SK-N-SH (cell line): Measurements from ENCODE around the gene PALLD. TPM values are rescaled to one million over a fixed set of nuclear protein-coding genes. Genes with fewer than 3 reads are reported as not detected.
A peak's percentile ranks its signal among the peaks of the same experiment; 100 is the strongest.

Experiments
- CTCF ChIA-PET: fragments of 300-600, 350-600 bp; formaldehyde crosslinking; extraction: SDS; loops from one replicate; lab custom pipeline; 2021; lab: Yijun Ruan, JAX
- POLR2A ChIA-PET: fragments of 350-600 bp; sonication (Branson Sonifier 250); formaldehyde crosslinking; extraction: SDS; loops from one replicate; lab custom pipeline; 2020; ENCODE audit warnings: antibody characterized with exemption, inconsistent platforms; lab: Yijun Ruan, JAX
- DNase-seq: peaks from one replicate; pipeline ENCODE4 v3.0.0; 2012
- H2AFZ ChIP-seq: fragments of 200-600 bp; sonication (generic); 2 replicates; pipeline ENCODE4 v1.8.1; 2016; ENCODE audit warnings: antibody characterized with exemption, mild to moderate bottlenecking, low read depth
- H3F3A ChIP-seq: fragments of 200-600 bp; sonication (generic); replicated peaks from 2 replicates; pipeline ENCODE3; 2016; ENCODE audit warnings: antibody characterized with exemption, mild to moderate bottlenecking; ENCODE audit not compliant: insufficient read depth
- H3K27ac ChIP-seq, 2 experiments: fragments of 200-500 bp in 1 of 2; fragments of 200-600 bp in 1 of 2; sonication (Bioruptor generic) in 1 of 2; sonication (generic), shearing (Covaris generic) in 1 of 2; 2 replicates each; pipeline versions ENCODE4 v1.5.1 to v1.6.1; 2014 to 2016; ENCODE audit warnings: low read depth in 2 of 2, inconsistent platforms in 1 of 2, low read length in 1 of 2, mild to moderate bottlenecking in 1 of 2, mixed read lengths in 1 of 2
- H3K27me3 ChIP-seq: fragments of 200-600 bp; sonication (generic), shearing (Covaris generic); 2 replicates; pipeline ENCODE4 v1.6.1; 2016; ENCODE audit warnings: mixed run types; ENCODE audit not compliant: insufficient read depth
- H3K36me3 ChIP-seq, 2 experiments: fragments of 200-500 bp in 1 of 2; fragments of 200-600 bp in 1 of 2; sonication (Bioruptor generic) in 1 of 2; sonication (generic) in 1 of 2; replicated peaks in 1 of 2; 2 replicates each; pipeline versions ENCODE3 to v1.5.1; 2014 to 2016; ENCODE audit warnings: low read length in 1 of 2, mild to moderate bottlenecking in 1 of 2; ENCODE audit not compliant: insufficient read depth in 2 of 2, control insufficient read depth in 1 of 2
- H3K4me1 ChIP-seq, 2 experiments: fragments of 200-500 bp in 1 of 2; fragments of 200-600 bp in 1 of 2; sonication (Bioruptor generic) in 1 of 2; sonication (generic), shearing (Covaris generic) in 1 of 2; 2 replicates each; pipeline versions ENCODE4 v1.5.1 to v1.6.1; 2014 to 2016; ENCODE audit warnings: low read depth in 1 of 2, low read length in 1 of 2, mixed run types in 1 of 2; ENCODE audit not compliant: insufficient read depth in 2 of 2, control insufficient read depth in 1 of 2
- H3K4me2 ChIP-seq: fragments of 200-600 bp; sonication (generic), shearing (Covaris generic); 2 replicates; pipeline ENCODE4 v1.6.1; 2017; ENCODE audit warnings: mixed run types
- H3K4me3 ChIP-seq, 2 experiments: fragments of 200-500 bp in 1 of 2; fragments of 200-600 bp in 1 of 2; sonication (Bioruptor generic) in 1 of 2; sonication (generic), shearing (Covaris generic) in 1 of 2; 2 replicates each; pipeline versions ENCODE4 v1.5.1 to v1.8.1; 2014 to 2016; ENCODE audit warnings: low read depth in 2 of 2, inconsistent platforms in 1 of 2, low read length in 1 of 2, mild to moderate bottlenecking in 1 of 2, mixed read lengths in 1 of 2, moderate library complexity in 1 of 2
- H3K79me2 ChIP-seq: fragments of 200-600 bp; sonication (generic); 2 replicates; pipeline ENCODE4 v1.8.1; 2017; ENCODE audit warnings: mild to moderate bottlenecking; ENCODE audit not compliant: insufficient read depth
- H3K9ac ChIP-seq: fragments of 200-600 bp; sonication (generic); 2 replicates; pipeline ENCODE4 v1.6.1; 2017; ENCODE audit warnings: mixed run types
- H3K9me2 ChIP-seq: fragments of 200-600 bp; sonication (generic); 2 replicates; pipeline ENCODE4 v1.6.1; 2017; ENCODE audit warnings: mixed run types
- H3K9me3 ChIP-seq: fragments of 200-600 bp; sonication (generic); 2 replicates; pipeline ENCODE4 v1.6.1; 2017; ENCODE audit warnings: mixed run types, mild to moderate bottlenecking, moderate library complexity
- H4K20me1 ChIP-seq: fragments of 200-600 bp; sonication (generic); 2 replicates; pipeline ENCODE4 v1.6.1; 2017; ENCODE audit warnings: mild to moderate bottlenecking, mixed run types; ENCODE audit not compliant: insufficient read depth
- EP300 ChIP-seq, 2 experiments: IDR thresholded peaks; 2 replicates each; pipeline versions ENCODE4 v1.4.0 to v1.6.1; 2012; ENCODE audit warnings: borderline replicate concordance in 1 of 2, low read depth in 1 of 2, low read length in 1 of 2
- EZH2phosphoT487 ChIP-seq: fragments of 200-600 bp; sonication (generic); IDR thresholded peaks from 2 replicates; pipeline ENCODE4 v1.6.1; 2017; ENCODE audit warnings: low read depth, mixed run types, mild to moderate bottlenecking, antibody characterized with exemption, moderate library complexity, borderline replicate concordance
- FOSL2 ChIP-seq: IDR thresholded peaks from 2 replicates; pipeline ENCODE4 v1.4.0; 2012; ENCODE audit warnings: low read depth, mild to moderate bottlenecking, moderate library complexity, borderline replicate concordance
- FOXJ3 ChIP-seq: sonication (generic); formaldehyde crosslinking; IDR thresholded peaks from 2 replicates; pipeline ENCODE4 v1.5.1; 2020; ENCODE audit warnings: mild to moderate bottlenecking, missing genetic modification reagents
- GATA2 ChIP-seq: sonication (generic); formaldehyde crosslinking; IDR thresholded peaks from 2 replicates; pipeline ENCODE4 v1.5.0; 2020; ENCODE audit warnings: mild to moderate bottlenecking, missing genetic modification reagents
- JUND ChIP-seq: IDR thresholded peaks from 2 replicates; pipeline ENCODE4 v1.4.0; 2012
- POLR2AphosphoS5 ChIP-seq: IDR thresholded peaks from 2 replicates; pipeline ENCODE4 v1.6.1; 2012; ENCODE audit warnings: low read depth, low read length
- RXRA ChIP-seq: IDR thresholded peaks from 2 replicates; pipeline ENCODE4 v1.4.0; 2012; ENCODE audit warnings: low read depth, mild to moderate bottlenecking, borderline replicate concordance
- SIN3A ChIP-seq: IDR thresholded peaks from 2 replicates; pipeline ENCODE4 v1.6.1; 2012; ENCODE audit warnings: low read depth, mild to moderate bottlenecking, low read length, moderate library complexity, borderline replicate concordance
- SMC3 ChIP-seq: IDR thresholded peaks from 2 replicates; pipeline ENCODE4 v1.6.1; 2012; ENCODE audit warnings: low read depth, low read length, improper control_type of control experiment
- TEAD4 ChIP-seq: IDR thresholded peaks from 2 replicates; pipeline ENCODE4 v1.4.0; 2012; ENCODE audit warnings: mild to moderate bottlenecking, borderline replicate concordance; ENCODE audit not compliant: insufficient read depth
- YY1 ChIP-seq: IDR thresholded peaks from 2 replicates; pipeline ENCODE4 v1.4.0; 2012; ENCODE audit warnings: low read depth, mild to moderate bottlenecking
- WGBS: methylation state at CpG from one replicate; pipeline ENCODE4 v1.1.6; 2017; ENCODE audit warnings: low lambda C conversion rate; 5-methylcytosine and 5-hydroxymethylcytosine counted together
- polyA plus RNA-seq, 3 experiments: library from polyadenylated mRNA; depleted of rRNA; stranded (reverse); fragments of >200 nt; gene quantifications; 2 replicates each; pipeline ENCODE4 v1.2.3, GENCODE V29; 2012
- TF ChIP-seq, protein P1 (sequence below): IDR thresholded peaks from 2 replicates; pipeline ENCODE4 v1.6.1; 2012; ENCODE audit warnings: mild to moderate bottlenecking, low read depth, low read length, moderate library complexity
- TF ChIP-seq, protein P2 (sequence below): IDR thresholded peaks from 2 replicates; pipeline ENCODE4 v1.4.0; 2012; ENCODE audit warnings: low read depth
- TF ChIP-seq, protein P3 (sequence below): IDR thresholded peaks from 2 replicates; pipeline ENCODE4 v1.4.0; 2012; ENCODE audit warnings: low read depth, borderline replicate concordance
- TF ChIP-seq, protein P4 (sequence below): IDR thresholded peaks from 2 replicates; pipeline ENCODE4; 2012
- TF ChIP-seq, protein P5 (sequence below): IDR thresholded peaks from 2 replicates; pipeline ENCODE4 v1.4.0; 2012; ENCODE audit warnings: low read depth, borderline replicate concordance

PALLD gene
- polyA plus RNA-seq, 1 of the 3 experiments (the other 2 are of a cell fraction): 33.0 TPM

DNA sequence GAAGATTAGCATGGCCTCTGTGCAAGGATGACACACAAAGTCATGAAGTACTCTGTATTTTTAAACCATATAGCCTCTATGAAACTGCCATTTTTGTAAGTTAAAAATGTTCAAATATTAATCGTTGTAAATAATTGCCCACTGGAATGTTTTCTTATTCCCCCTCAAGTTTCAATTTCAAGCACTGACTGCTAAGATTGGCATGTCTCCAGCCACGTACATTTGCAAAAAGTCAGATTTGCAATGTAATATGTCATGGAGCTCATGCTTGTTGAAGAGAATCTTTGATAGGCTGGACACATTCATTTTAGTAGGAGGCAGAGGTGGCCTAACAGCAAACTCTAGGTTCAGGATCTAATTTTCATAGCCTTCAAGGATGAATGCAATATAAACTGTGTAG lies 388.5 kb downstream of the PALLD start:
- no peak overlapping the region for H2AFZ ChIP-seq
- peaks cover 32 to 38% of the 10 kb centered on the region in 2 experiments for H3K36me3 ChIP-seq
- DNase-seq: no peak
- peak overlapping the region in 1 of 2 experiments; percentile 86; a peak in 2 of 4 replicates for H3K27ac ChIP-seq
- TF ChIP-seq SMC3: no peak
- TF ChIP-seq FOSL2: no peak
- TF ChIP-seq JUND: no peak
- TF ChIP-seq RXRA: no peak
- TF ChIP-seq, protein P1, sequence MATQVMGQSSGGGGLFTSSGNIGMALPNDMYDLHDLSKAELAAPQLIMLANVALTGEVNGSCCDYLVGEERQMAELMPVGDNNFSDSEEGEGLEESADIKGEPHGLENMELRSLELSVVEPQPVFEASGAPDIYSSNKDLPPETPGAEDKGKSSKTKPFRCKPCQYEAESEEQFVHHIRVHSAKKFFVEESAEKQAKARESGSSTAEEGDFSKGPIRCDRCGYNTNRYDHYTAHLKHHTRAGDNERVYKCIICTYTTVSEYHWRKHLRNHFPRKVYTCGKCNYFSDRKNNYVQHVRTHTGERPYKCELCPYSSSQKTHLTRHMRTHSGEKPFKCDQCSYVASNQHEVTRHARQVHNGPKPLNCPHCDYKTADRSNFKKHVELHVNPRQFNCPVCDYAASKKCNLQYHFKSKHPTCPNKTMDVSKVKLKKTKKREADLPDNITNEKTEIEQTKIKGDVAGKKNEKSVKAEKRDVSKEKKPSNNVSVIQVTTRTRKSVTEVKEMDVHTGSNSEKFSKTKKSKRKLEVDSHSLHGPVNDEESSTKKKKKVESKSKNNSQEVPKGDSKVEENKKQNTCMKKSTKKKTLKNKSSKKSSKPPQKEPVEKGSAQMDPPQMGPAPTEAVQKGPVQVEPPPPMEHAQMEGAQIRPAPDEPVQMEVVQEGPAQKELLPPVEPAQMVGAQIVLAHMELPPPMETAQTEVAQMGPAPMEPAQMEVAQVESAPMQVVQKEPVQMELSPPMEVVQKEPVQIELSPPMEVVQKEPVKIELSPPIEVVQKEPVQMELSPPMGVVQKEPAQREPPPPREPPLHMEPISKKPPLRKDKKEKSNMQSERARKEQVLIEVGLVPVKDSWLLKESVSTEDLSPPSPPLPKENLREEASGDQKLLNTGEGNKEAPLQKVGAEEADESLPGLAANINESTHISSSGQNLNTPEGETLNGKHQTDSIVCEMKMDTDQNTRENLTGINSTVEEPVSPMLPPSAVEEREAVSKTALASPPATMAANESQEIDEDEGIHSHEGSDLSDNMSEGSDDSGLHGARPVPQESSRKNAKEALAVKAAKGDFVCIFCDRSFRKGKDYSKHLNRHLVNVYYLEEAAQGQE: no peak
- TF ChIP-seq SIN3A: no peak
- no peak for TF ChIP-seq FOXJ3
- TF ChIP-seq YY1: no peak
- TF ChIP-seq, protein P2, sequence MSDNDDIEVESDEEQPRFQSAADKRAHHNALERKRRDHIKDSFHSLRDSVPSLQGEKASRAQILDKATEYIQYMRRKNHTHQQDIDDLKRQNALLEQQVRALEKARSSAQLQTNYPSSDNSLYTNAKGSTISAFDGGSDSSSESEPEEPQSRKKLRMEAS: no peak
- TF ChIP-seq TEAD4: no peak
- TF ChIP-seq, protein P3, sequence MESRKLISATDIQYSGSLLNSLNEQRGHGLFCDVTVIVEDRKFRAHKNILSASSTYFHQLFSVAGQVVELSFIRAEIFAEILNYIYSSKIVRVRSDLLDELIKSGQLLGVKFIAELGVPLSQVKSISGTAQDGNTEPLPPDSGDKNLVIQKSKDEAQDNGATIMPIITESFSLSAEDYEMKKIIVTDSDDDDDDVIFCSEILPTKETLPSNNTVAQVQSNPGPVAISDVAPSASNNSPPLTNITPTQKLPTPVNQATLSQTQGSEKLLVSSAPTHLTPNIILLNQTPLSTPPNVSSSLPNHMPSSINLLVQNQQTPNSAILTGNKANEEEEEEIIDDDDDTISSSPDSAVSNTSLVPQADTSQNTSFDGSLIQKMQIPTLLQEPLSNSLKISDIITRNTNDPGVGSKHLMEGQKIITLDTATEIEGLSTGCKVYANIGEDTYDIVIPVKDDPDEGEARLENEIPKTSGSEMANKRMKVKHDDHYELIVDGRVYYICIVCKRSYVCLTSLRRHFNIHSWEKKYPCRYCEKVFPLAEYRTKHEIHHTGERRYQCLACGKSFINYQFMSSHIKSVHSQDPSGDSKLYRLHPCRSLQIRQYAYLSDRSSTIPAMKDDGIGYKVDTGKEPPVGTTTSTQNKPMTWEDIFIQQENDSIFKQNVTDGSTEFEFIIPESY: no peak
- TF ChIP-seq, protein P4, sequence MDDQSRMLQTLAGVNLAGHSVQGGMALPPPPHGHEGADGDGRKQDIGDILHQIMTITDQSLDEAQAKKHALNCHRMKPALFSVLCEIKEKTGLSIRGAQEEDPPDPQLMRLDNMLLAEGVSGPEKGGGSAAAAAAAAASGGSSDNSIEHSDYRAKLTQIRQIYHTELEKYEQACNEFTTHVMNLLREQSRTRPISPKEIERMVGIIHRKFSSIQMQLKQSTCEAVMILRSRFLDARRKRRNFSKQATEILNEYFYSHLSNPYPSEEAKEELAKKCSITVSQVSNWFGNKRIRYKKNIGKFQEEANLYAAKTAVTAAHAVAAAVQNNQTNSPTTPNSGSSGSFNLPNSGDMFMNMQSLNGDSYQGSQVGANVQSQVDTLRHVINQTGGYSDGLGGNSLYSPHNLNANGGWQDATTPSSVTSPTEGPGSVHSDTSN: no peak
- TF ChIP-seq POLR2AphosphoS5: no peak
- no peak for TF ChIP-seq EZH2phosphoT487
- TF ChIP-seq GATA2 (CRISPR knock-in tag): no peak
- TF ChIP-seq, protein P5, sequence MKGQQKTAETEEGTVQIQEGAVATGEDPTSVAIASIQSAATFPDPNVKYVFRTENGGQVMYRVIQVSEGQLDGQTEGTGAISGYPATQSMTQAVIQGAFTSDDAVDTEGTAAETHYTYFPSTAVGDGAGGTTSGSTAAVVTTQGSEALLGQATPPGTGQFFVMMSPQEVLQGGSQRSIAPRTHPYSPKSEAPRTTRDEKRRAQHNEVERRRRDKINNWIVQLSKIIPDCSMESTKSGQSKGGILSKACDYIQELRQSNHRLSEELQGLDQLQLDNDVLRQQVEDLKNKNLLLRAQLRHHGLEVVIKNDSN: no peak
- no peak for TF ChIP-seq EP300 (IDR thresholded peaks at IDR 0.05; ENCODE audit: borderline replicate concordance in 1 of 2, low read depth in 1 of 2, low read length in 1 of 2)
- ChIA-PET CTCF (no interaction called here), POLR2A (no interaction called here)
- H3K9ac ChIP-seq: no peak overlapping the region
- no peaks in the 10 kb centered on the region for H3K9me2 ChIP-seq
- peaks cover 5 to 21% of the 10 kb centered on the region in 2 experiments; a peak in 3 of 4 replicates for H3K4me1 ChIP-seq
- H3K79me2 ChIP-seq: peaks cover 89% of the 10 kb centered on the region
- H3K27me3 ChIP-seq: no peaks in the 10 kb centered on the region
- H3F3A ChIP-seq: peaks cover 39% of the 10 kb centered on the region
- H3K4me3 ChIP-seq: no peak overlapping the region
- H3K4me2 ChIP-seq: no peak overlapping the region
- WGBS: 71% methylated on average over 2 of the region's 2 CpGs
- no peaks in the 10 kb centered on the region for H4K20me1 ChIP-seq
- no peaks in the 10 kb centered on the region for H3K9me3 ChIP-seq
